HUES64 (cell line): ENCODE data around the gene SEPHS1.

Source experiments
- H3K27ac ChIP-seq: 2 replicates; pipeline ENCODE4 v1.7.0; 2013; ENCODE audit warnings: low read depth, low read length, inconsistent platforms
- H3K27me3 ChIP-seq: 2 replicates; pipeline ENCODE4 v1.6.1; 2013; ENCODE audit warnings: mild to moderate bottlenecking, low read length; ENCODE audit not compliant: insufficient read depth
- H3K36me3 ChIP-seq: 2 replicates; pipeline ENCODE4 v1.6.1; 2013; ENCODE audit warnings: mild to moderate bottlenecking, low read length; ENCODE audit not compliant: insufficient read depth
- H3K4me1 ChIP-seq: 2 replicates; pipeline ENCODE4 v1.6.1; 2013; ENCODE audit warnings: mild to moderate bottlenecking, low read length, moderate library complexity; ENCODE audit not compliant: insufficient read depth
- H3K4me3 ChIP-seq: 2 replicates; pipeline ENCODE4 v1.5.1; 2013; ENCODE audit warnings: mild to moderate bottlenecking, low read length, moderate library complexity
- H3K9ac ChIP-seq: 2 replicates; pipeline ENCODE4 v1.6.1; 2013; ENCODE audit warnings: mild to moderate bottlenecking, low read depth, low read length
- H3K9me3 ChIP-seq: 2 replicates; pipeline ENCODE4 v1.6.1; 2013; ENCODE audit warnings: low read depth, low read length; ENCODE audit not compliant: insufficient read depth
- WGBS: fragments of 150-250, 120-280 bp; methylation state at CpG from one replicate; pipeline ENCODE4 v1.1.7; 2013; ENCODE audit warnings: missing lambda C conversion rate; 5-methylcytosine and 5-hydroxymethylcytosine counted together

The SEPHS1 gene

DNA sequence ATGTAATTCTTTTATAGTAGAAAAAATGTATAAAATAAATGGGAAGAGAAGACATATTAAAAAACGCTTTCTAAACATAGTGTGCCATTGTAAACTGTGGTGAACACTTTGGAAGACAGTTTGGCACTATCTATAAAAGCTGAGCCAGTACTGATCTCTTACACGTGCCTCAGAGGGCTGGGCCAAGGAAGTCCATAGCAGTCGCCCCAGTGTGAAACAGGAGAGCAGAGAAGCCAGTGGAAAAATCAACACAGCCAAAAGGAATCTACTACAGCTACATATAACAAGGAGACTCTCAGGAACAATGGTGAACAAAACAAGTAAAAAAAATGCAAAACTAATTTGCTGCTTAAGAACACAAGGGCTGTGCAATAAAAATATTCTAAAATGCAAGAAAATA is 20.6 kb downstream of the SEPHS1 start:
- Histone ChIP-seq H3K27me3 (no peaks in the 10 kb centered on the region), H3K4me3 (no peak overlapping the region), H3K27ac (no peak overlapping the region), H3K9ac (no peak overlapping the region), H3K36me3 (peaks cover 98% of the 10 kb centered on the region), H3K4me1 (peaks cover 6% of the 10 kb centered on the region), H3K9me3 (no peaks in the 10 kb centered on the region)
- 92% methylated on average over 3 of the region's 3 CpGs for WGBS

DNA sequence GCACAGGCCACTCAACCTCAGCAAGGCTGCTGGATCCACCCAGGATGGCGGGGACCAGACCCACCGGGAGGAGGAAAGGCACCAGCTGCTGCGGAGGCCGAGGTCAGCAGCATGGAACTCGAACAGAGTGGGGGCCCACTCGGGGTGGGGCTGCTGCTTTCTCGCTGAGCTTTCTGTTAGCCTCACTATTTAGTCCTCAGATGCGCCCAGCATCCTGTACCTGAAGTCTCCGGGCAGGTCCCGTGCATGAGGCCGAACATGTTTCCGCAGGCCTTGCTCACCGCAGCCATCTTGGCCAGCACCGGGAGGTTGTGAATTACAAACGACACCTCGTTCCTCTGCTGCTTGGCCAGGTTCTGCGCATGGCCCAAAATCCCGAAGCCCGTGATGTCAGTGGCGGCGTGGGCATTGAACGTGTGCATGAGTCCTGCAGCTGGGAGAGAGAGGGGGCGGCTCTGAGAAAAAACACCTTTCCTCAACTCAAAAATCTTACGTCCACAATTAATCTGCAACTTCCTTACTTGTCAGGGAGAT is 25.4 kb downstream of the SEPHS1 start:
- H3K27me3 ChIP-seq = no peaks in the 10 kb centered on the region
- peak overlapping the region; percentile 35; the same call in 1 of the 2 replicates for H3K27ac ChIP-seq
- WGBS = 97% methylated on average over 24 of the region's 24 CpGs
- no peak overlapping the region for H3K9ac ChIP-seq
- no peaks in the 10 kb centered on the region for H3K4me1 ChIP-seq
- no peaks in the 10 kb centered on the region for H3K9me3 ChIP-seq
- no peak overlapping the region for H3K4me3 ChIP-seq
- H3K36me3 ChIP-seq = peaks cover 91% of the 10 kb centered on the region

DNA sequence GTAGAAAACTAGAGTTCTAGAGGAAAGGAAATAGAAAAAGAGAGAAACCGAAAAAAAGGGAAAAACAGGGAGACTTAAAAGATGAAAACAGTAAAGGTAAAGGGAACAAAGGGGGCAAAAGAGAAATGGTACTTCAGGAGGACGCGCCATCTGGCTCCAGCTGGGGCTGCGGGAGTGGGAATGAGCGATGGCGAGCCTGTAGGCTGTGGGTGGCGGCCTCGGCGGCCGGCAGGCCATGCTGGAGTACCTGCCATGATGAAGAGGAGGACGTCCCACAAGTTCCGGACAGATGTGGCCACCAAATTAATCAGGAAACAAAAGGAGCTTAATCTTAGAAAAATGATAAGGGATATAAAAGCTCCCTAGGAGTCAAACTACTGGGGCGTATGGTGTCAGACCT is 26.5 kb downstream of the SEPHS1 start:
- 92% methylated on average over 13 of the region's 13 CpGs for WGBS
- no peak overlapping the region for H3K9ac ChIP-seq
- no peaks in the 10 kb centered on the region for H3K4me1 ChIP-seq
- peaks cover 83% of the 10 kb centered on the region for H3K36me3 ChIP-seq
- H3K27ac ChIP-seq = no peak overlapping the region
- H3K27me3 ChIP-seq = no peaks in the 10 kb centered on the region
- H3K4me3 ChIP-seq = no peak overlapping the region
- no peaks in the 10 kb centered on the region for H3K9me3 ChIP-seq

DNA sequence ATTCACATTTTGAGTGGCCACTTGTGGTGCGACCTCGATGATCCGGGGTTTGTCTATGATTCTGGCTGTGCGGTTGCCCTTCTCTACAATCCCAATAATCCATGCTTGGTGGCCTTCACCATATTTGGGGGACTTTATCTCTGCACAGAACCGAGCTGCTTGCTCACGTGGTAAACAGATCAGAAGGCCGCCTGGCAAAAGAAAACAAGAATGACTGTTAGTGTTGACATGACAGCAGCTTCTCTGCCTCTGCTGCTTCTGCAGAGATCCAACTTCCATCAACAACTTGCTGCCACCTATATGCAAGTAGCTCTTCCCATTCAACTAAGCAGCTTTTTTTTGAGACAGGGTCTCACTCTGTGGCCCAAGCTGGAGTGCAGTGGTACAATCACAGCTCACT is 28.9 kb downstream of the SEPHS1 start:
- H3K9me3 ChIP-seq = no peaks in the 10 kb centered on the region
- H3K27ac ChIP-seq = no peak overlapping the region
- H3K36me3 ChIP-seq = peaks cover 60% of the 10 kb centered on the region
- no peaks in the 10 kb centered on the region for H3K27me3 ChIP-seq
- H3K9ac ChIP-seq = no peak overlapping the region
- no peaks in the 10 kb centered on the region for H3K4me1 ChIP-seq
- 97% methylated on average over 7 of the region's 7 CpGs for WGBS
- no peak overlapping the region for H3K4me3 ChIP-seq

DNA sequence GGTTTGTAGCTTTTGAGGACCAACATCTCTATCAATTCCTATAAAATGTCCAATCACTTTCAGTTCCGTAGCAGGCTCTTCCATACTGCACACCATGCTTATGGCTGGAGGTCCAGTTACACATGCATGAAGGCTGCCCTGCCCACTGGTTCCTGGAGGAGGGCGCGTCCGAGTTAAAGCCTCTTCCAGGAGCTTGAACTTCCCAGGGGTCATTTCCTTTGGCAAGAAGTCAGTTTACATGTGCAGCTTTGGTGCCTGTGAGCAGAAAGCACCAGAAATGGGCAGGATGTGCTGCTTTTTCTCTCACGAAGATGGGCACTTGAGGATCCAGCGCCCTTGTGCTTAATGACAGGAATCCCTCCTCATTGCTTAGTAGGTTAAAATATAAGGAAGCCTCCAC is 30.6 kb downstream of the SEPHS1 start:
- H3K9ac ChIP-seq = no peak overlapping the region
- WGBS = 94% methylated on average over 6 of the region's 6 CpGs
- H3K9me3 ChIP-seq = no peaks in the 10 kb centered on the region
- no peaks in the 10 kb centered on the region for H3K27me3 ChIP-seq
- peaks cover 44% of the 10 kb centered on the region for H3K36me3 ChIP-seq
- H3K27ac ChIP-seq = no peak overlapping the region
- no peak overlapping the region for H3K4me3 ChIP-seq
- H3K4me1 ChIP-seq = no peaks in the 10 kb centered on the region

DNA sequence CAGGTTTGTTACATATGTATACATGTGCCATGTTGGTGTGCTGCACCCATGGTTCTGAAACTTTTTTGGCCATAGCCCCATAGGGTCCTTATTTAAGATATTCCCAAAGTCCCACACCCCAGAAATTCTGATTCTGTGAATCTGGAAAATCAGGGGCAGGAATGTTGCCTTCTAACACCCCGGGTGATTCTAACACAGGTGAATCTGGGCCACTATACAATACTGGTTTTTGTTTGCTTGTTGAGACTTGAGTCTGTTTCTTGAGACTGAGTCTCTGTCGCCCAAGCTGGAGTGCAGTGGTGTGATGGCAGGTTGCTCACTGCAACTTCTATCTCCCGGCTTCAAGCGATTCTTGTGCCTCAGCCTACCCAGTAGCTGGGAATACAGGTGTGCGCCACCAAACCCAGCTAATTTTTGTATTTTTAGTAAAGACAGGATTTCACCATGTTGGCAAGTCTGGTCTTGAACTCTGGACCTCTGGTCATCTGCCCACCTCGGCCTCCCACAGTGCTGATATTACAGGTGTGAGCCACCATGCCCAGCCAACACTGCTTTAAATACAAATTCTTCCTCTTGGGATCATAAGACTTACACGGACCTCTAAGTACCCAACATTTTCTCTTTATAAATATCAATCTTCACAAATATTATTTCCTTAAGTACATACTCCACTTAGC is 31.3 kb downstream of the SEPHS1 start:
- 96% methylated on average over 7 of the region's 7 CpGs for WGBS
- no peak overlapping the region for H3K4me3 ChIP-seq
- H3K4me1 ChIP-seq = no peaks in the 10 kb centered on the region
- H3K9ac ChIP-seq = no peak overlapping the region
- peaks cover 37% of the 10 kb centered on the region for H3K36me3 ChIP-seq
- H3K27me3 ChIP-seq = no peaks in the 10 kb centered on the region
- no peaks in the 10 kb centered on the region for H3K9me3 ChIP-seq
- H3K27ac ChIP-seq = no peak overlapping the region

DNA sequence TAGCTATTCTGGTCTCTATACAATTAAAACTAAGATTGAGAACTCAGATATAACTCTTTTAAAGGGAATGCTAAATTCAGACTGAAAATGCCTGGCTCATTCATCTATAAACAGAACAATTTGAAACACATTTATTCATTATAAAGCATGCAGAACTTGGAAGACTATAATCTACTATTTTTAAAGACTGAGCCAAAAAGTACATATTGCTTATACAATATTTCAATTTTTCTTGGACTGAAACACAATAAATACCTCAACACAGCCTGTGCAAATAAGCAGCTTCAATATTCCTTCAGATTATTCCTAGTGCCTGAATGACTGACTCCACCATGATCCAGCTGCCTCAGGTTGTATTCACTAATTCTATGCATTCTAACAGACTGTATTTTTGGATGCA is 32.7 kb downstream of the SEPHS1 start:
- Histone ChIP-seq H3K27ac (no peak overlapping the region), H3K4me1 (no peaks in the 10 kb centered on the region), H3K27me3 (no peaks in the 10 kb centered on the region), H3K9ac (no peak overlapping the region), H3K9me3 (no peaks in the 10 kb centered on the region), H3K4me3 (no peak overlapping the region), H3K36me3 (peaks cover 23% of the 10 kb centered on the region)

DNA sequence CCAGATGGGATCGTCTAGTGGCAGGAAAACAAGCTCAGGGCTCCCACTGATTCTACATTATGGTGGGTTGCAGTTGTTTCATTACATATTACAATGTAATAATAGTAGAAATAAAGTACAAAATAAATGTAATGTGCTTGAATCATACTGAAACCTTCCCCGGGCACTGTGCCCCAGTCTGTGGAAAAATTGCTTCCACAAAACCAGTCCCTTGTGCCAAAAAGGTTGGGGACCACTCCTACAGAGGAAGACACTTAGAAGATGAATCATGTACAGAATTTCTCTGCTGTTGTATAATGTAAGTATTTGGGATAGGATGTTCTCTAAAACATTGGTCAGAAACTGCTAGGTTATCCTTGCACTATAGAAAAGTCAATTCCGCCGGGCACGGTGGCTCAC is 36.9 kb downstream of the SEPHS1 start:
- no peaks in the 10 kb centered on the region for H3K36me3 ChIP-seq
- WGBS = 96% methylated on average over 4 of the region's 5 CpGs
- no peak overlapping the region for H3K4me3 ChIP-seq
- no peaks in the 10 kb centered on the region for H3K27me3 ChIP-seq
- no peaks in the 10 kb centered on the region for H3K9me3 ChIP-seq
- H3K9ac ChIP-seq = no peak overlapping the region
- H3K4me1 ChIP-seq = no peaks in the 10 kb centered on the region
- no peak overlapping the region for H3K27ac ChIP-seq

DNA sequence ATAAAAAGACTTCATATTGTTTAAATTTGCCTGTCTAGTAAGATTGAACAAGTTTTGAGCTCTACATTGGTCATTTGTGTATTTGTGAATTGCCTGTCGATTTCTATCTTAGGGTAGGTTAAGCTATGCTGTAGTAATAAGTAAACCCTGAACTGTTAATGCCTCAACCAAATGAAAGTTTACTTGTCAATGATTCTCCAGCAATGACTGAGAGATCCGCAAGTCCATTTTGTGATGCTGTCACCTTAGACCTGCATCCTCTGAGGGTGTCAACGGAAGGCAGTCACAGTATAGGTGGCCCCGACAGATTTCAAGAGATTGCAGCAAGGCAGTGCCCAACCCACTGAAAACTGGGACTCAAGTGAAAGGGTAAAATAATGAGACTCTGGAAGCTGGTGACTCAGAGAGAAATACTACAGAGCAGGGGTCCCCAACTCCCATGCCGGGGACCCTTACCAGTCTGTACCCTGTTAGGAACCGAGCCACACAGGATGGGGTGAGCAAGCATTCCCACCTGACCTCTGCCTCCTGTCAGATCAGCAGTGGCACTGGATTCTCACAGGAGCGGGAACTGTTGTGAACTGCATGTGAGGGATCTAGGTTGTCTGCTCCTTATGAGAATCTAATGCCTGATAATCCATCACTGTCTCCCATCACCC is 37.4 kb downstream of the SEPHS1 start:
- Histone ChIP-seq H3K36me3 (no peaks in the 10 kb centered on the region), H3K27ac (no peak overlapping the region), H3K27me3 (no peaks in the 10 kb centered on the region), H3K9ac (no peak overlapping the region), H3K4me1 (no peaks in the 10 kb centered on the region), H3K4me3 (no peak overlapping the region), H3K9me3 (no peaks in the 10 kb centered on the region)
- 92% methylated on average over 7 of the region's 7 CpGs for WGBS

DNA sequence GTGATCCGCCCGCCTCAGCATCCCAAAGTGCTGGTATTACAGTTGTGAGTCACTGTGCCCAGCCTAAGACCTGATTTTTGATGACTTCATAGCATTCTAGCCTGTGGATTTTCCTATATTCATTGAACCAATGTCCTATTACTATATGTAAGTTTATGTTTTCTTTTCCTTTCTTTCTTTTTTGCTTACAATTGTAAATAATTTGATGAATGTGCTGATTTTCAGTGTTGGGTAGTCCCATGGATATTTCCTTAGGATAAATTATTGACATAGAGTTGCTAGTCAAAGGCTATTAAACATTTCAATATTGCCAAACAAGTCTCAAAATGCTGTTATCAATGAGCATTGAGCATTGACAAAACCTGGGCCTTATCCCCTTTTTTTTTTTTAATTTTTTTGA is 38.3 kb downstream of the SEPHS1 start:
- no peak overlapping the region for H3K9ac ChIP-seq
- no peaks in the 10 kb centered on the region for H3K36me3 ChIP-seq
- 97% methylated on average over 2 of the region's 2 CpGs for WGBS
- no peak overlapping the region for H3K4me3 ChIP-seq
- H3K27me3 ChIP-seq = no peaks in the 10 kb centered on the region
- H3K27ac ChIP-seq = no peak overlapping the region
- H3K9me3 ChIP-seq = no peaks in the 10 kb centered on the region
- no peaks in the 10 kb centered on the region for H3K4me1 ChIP-seq

DNA sequence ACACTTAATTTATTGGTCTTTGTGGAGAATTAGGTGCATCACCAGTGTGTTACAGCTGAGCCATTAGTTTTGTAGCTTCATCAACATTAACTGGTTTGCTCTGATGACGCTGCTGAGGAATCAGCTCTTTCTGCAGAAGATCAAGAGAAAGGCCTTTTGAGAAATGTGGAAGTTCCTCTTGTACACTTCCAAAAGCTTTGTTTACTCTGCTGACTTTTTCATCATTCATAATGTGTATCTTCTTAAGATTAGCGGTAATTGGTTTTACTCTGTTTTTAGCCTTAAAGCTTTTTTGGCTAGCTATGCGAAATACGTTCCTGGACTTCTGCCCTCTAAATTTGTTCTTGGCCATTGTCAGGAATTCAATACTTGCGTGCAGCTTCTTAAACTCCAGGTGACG is 40.0 kb downstream of the SEPHS1 start:
- Histone ChIP-seq H3K9me3 (no peaks in the 10 kb centered on the region), H3K27me3 (no peaks in the 10 kb centered on the region), H3K36me3 (no peaks in the 10 kb centered on the region)

More for the DNA sequence above, 40.0 kb downstream of the SEPHS1 start:
- Histone ChIP-seq H3K27ac (no peak overlapping the region), H3K4me3 (no peak overlapping the region), H3K4me1 (no peaks in the 10 kb centered on the region), H3K9ac (no peak overlapping the region)
- WGBS = 93% methylated on average over 6 of the region's 6 CpGs
